SU-DHL-6 (cell line): ENCODE data around the gene INSIG2.
A peak's percentile ranks its signal among the peaks of the same experiment; 100 is the strongest.

Source experiments
- H2AFZ ChIP-seq: fragments of 200-600 bp; sonication (generic); 2 replicates; pipeline ENCODE4 v1.6.1; 2014; ENCODE audit warnings: low read depth, mild to moderate bottlenecking, moderate library complexity, mixed read lengths, antibody characterized with exemption, low read length; ENCODE audit not compliant: severe bottlenecking
- H3F3A ChIP-seq: fragments of 200-600 bp; shearing (Covaris generic); 2 replicates; pipeline ENCODE4 v1.6.0; 2016; ENCODE audit warnings: antibody characterized with exemption, mild to moderate bottlenecking; ENCODE audit not compliant: insufficient read depth
- H3K27ac ChIP-seq: fragments of 200-600 bp; sonication (generic); 2 replicates; pipeline ENCODE4 v1.5.1; 2016; ENCODE audit warnings: low read depth, mild to moderate bottlenecking, low read length, moderate library complexity, mixed read lengths
- H3K27me3 ChIP-seq: fragments of 200-600 bp; sonication (generic), shearing (Covaris generic); 2 replicates; pipeline ENCODE4 v1.6.0; 2014; ENCODE audit warnings: mild to moderate bottlenecking, low read length
- H3K36me3 ChIP-seq: fragments of 200-600 bp; sonication (generic); 2 replicates; pipeline ENCODE4 v1.6.1; 2014; ENCODE audit warnings: mild to moderate bottlenecking, low read length, mixed read lengths
- H3K4me2 ChIP-seq: fragments of 300-600, 200-600 bp; shearing (Covaris generic), sonication (generic); 2 replicates; pipeline ENCODE4 v1.6.0; 2014; ENCODE audit warnings: low read length, low read depth, mild to moderate bottlenecking; ENCODE audit not compliant: poor library complexity, severe bottlenecking
- H3K4me3 ChIP-seq: fragments of 200-600 bp; sonication (generic); 2 replicates; pipeline ENCODE4 v1.5.1; 2014; ENCODE audit warnings: antibody characterized with exemption, low read length, mild to moderate bottlenecking, mixed read lengths; ENCODE audit not compliant: insufficient read depth, poor library complexity, severe bottlenecking
- H3K79me2 ChIP-seq: fragments of 200-600 bp; sonication (generic); 2 replicates; pipeline ENCODE4 v1.6.1; 2014; ENCODE audit warnings: mild to moderate bottlenecking, low read length, moderate library complexity; ENCODE audit not compliant: insufficient read depth
- H3K9ac ChIP-seq: fragments of 200-600 bp; sonication (generic); 2 replicates; pipeline ENCODE4 v1.7.0; 2014; ENCODE audit warnings: mild to moderate bottlenecking, low read length
- H3K9me2 ChIP-seq: fragments of 200-600 bp; sonication (generic); replicated peaks from 2 replicates; pipeline ENCODE4 v1.6.1; 2014; ENCODE audit warnings: low read length; ENCODE audit not compliant: insufficient read depth
- H3K9me3 ChIP-seq: fragments of 200-600 bp; sonication (generic); 2 replicates; pipeline ENCODE4 v1.6.1; 2014; ENCODE audit warnings: low read length, mixed read lengths; ENCODE audit not compliant: insufficient read depth
- H4K20me1 ChIP-seq: fragments of 200-600 bp; sonication (generic); 2 replicates; pipeline ENCODE4 v1.6.1; 2014; ENCODE audit warnings: low read depth, mild to moderate bottlenecking, antibody characterized with exemption, low read length, moderate library complexity, mixed read lengths
- CTCF ChIP-seq: fragments of 200-600 bp; sonication (generic); IDR thresholded peaks from one replicate; pipeline ENCODE4 v1.5.1; 2017; ENCODE audit warnings: antibody characterized with exemption, mild to moderate bottlenecking, low read length, moderate library complexity; ENCODE audit not compliant: insufficient read depth, poor library complexity, severe bottlenecking
- EZH2phosphoT487 ChIP-seq: fragments of 200-600 bp; sonication (generic), shearing (Covaris generic); conservative IDR thresholded peaks from 2 replicates; pipeline ENCODE4 v1.6.1; 2018; ENCODE audit warnings: mild to moderate bottlenecking, antibody characterized with exemption, low read length, moderate library complexity, mixed read lengths

INSIG2 gene

DNA sequence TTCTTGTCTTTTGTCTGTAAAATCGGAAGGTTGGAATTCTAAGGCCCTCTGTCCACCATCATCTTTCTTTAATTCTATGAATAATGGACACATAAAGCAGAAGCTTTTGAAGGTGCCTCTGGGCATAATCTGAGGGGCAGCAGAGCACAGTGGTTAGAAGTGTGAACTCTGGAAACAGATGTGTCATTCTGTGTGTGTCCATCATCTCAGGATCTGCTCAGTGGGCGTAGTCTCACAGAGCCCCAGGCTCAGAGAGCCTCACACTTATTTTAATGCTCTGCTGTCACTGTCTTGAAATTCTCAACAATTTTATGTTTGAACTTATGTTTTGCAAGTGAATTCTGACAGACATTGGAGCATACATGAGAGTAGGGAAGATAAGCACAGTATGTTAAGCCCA lies 43.4 kb upstream of the INSIG2 start:
- TF ChIP-seq EZH2phosphoT487 = no peak
- no peak for TF ChIP-seq CTCF
- no peak overlapping the region for H3K4me3 ChIP-seq
- H3F3A ChIP-seq = no peaks in the 10 kb centered on the region
- H3K9me2 ChIP-seq = no peaks in the 10 kb centered on the region
- H3K79me2 ChIP-seq = no peaks in the 10 kb centered on the region
- no peak overlapping the region for H2AFZ ChIP-seq
- H3K36me3 ChIP-seq = no peaks in the 10 kb centered on the region
- no peaks in the 10 kb centered on the region for H3K9me3 ChIP-seq
- no peak overlapping the region for H3K4me2 ChIP-seq
- H3K9ac ChIP-seq = no peak overlapping the region
- H3K27ac ChIP-seq = no peak overlapping the region
- no peaks in the 10 kb centered on the region for H4K20me1 ChIP-seq
- H3K27me3 ChIP-seq = no peaks in the 10 kb centered on the region

- no peaks in the 10 kb centered on the region for H3K36me3 ChIP-seq
- no peaks in the 10 kb centered on the region for H3K9me2 ChIP-seq
- H3K9ac ChIP-seq = no peak overlapping the region
- H3K4me2 ChIP-seq = no peak overlapping the region
- H4K20me1 ChIP-seq = no peaks in the 10 kb centered on the region
- H3K79me2 ChIP-seq = no peaks in the 10 kb centered on the region
- no peaks in the 10 kb centered on the region for H3K27me3 ChIP-seq
- H3K4me3 ChIP-seq = no peak overlapping the region
- no peak overlapping the region for H3K27ac ChIP-seq
- H2AFZ ChIP-seq = no peak overlapping the region
- TF ChIP-seq EZH2phosphoT487 (no peak), CTCF (no peak)
- no peaks in the 10 kb centered on the region for H3F3A ChIP-seq
- no peaks in the 10 kb centered on the region for H3K9me3 ChIP-seq
These were observed 43.0 kb upstream of the INSIG2 start for GRCh38 chr2:118045286-118045685.

GRCh38 chr2:118046634-118047210 lies 41.5 kb upstream of the INSIG2 start:
- Histone ChIP-seq H3K4me2 (no peak overlapping the region), H3F3A (no peaks in the 10 kb centered on the region), H3K9me2 (no peaks in the 10 kb centered on the region), H3K27me3 (no peaks in the 10 kb centered on the region), H3K9me3 (no peaks in the 10 kb centered on the region), H2AFZ (no peak overlapping the region), H3K79me2 (no peaks in the 10 kb centered on the region), H4K20me1 (no peaks in the 10 kb centered on the region), H3K9ac (no peak overlapping the region), H3K27ac (no peak overlapping the region), H3K4me3 (no peak overlapping the region), H3K36me3 (no peaks in the 10 kb centered on the region)
- TF ChIP-seq CTCF = peak; percentile 68
- no peak for TF ChIP-seq EZH2phosphoT487
